NT2/D1 (cell line): ENCODE measurements around the gene GLIS1.

ENCODE experiments used
- SUZ12 ChIP-seq: IDR thresholded peaks from 2 replicates; pipeline ENCODE4 v1.6.1; 2011; ENCODE audit not compliant: insufficient read length, insufficient read depth; ENCODE audit errors: extremely low read depth
- YY1 ChIP-seq: IDR thresholded peaks from 2 replicates; pipeline ENCODE4 v1.6.1; 2011; ENCODE audit not compliant: insufficient read length, insufficient read depth
- ZNF274 ChIP-seq: IDR thresholded peaks from 2 replicates; pipeline ENCODE4 v1.6.1; 2011; ENCODE audit warnings: mild to moderate bottlenecking, low read depth, low read length

GRCh38 chr1:53606651-53607051, 132.3 kb downstream of the GLIS1 start:
- TF ChIP-seq ZNF274 (no peak), SUZ12 (no peak), YY1 (no peak)
